Islet precursor cell (in vitro differentiated cells): Measurements from ENCODE around the gene RNF220.
A peak's percentile ranks its signal among the peaks of the same experiment; 100 is the strongest.

Experiments used
- DNase-seq: peaks from one replicate; pipeline ENCODE4 v3.0.0-alpha.2; 2018

The RNF220 gene

GRCh38 chr1:44616991-44617702, 212.1 kb downstream of the RNF220 start:
- no peak for DNase-seq

GRCh38 chr1:44617703-44618029, 212.6 kb downstream of the RNF220 start:
- no peak for DNase-seq

GRCh38 chr1:44619261-44619900, 214.3 kb downstream of the RNF220 start:
- no peak for DNase-seq

- DNase-seq, result no peak
These were observed 215.0 kb downstream of the RNF220 start for GRCh38 chr1:44620072-44620471.

GRCh38 chr1:44621841-44622286, 216.8 kb downstream of the RNF220 start:
- DNase-seq, result no peak

- DNase-seq, result no peak
These were observed 219.3 kb downstream of the RNF220 start for GRCh38 chr1:44624268-44624901.

GRCh38 chr1:44625348-44625747, 220.3 kb downstream of the RNF220 start:
- no peak for DNase-seq

- DNase-seq, result no peak
These were observed 224.1 kb downstream of the RNF220 start for GRCh38 chr1:44628962-44629756.

- no peak for DNase-seq
These were observed 225.1 kb downstream of the RNF220 start for GRCh38 chr1:44630116-44630515.

- no peak for DNase-seq
These were observed 226.2 kb downstream of the RNF220 start for GRCh38 chr1:44631333-44631646.

GRCh38 chr1:44631647-44632539, 226.8 kb downstream of the RNF220 start:
- DNase-seq, result peak; percentile 95

GRCh38 chr1:44632598-44632997, 227.5 kb downstream of the RNF220 start:
- no peak for DNase-seq

- DNase-seq, result no peak
These were observed 229.6 kb downstream of the RNF220 start for GRCh38 chr1:44634606-44635189.

- no peak for DNase-seq
These were observed 230.4 kb downstream of the RNF220 start for GRCh38 chr1:44635439-44635838.

GRCh38 chr1:44636083-44636687, 231.1 kb downstream of the RNF220 start:
- DNase-seq, result no peak

- no peak for DNase-seq
These were observed 231.9 kb downstream of the RNF220 start for GRCh38 chr1:44636688-44637598.

GRCh38 chr1:44637702-44638411, 232.8 kb downstream of the RNF220 start:
- DNase-seq, result no peak

- no peak for DNase-seq
These were observed 235.3 kb downstream of the RNF220 start for GRCh38 chr1:44640200-44640853.
